ENCODE data around the gene APBA2. TPM values are rescaled to one million over a fixed set of nuclear protein-coding genes. Genes with fewer than 3 reads are reported as not detected.
A peak's percentile ranks its signal among the peaks of the same experiment; 100 is the strongest.

APBA2 gene
- total RNA-seq, 1 donor from 2014 or later: 35.8 TPM

DNA sequence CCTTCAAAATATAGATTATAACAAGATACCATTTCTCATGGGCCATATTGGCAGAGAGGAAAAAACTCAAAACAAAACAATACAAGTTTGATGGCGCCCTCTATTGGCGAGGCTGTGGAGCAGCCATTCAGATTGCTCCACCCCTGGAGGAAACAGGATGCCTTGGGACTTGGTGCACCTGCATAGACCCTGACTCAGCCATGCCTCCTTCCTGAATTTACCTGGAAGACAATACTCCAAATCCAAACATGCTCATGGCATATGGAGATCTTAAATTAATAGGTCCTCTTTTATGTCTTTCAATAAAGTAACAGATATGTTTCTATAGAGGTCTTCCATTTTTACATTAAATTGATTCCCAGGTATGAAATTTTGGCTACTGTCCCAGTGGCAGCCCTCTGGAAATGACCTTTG, 90.0 kb downstream of the APBA2 start:
- Histone ChIP-seq H3K27ac (no peak overlapping the region), H3K4me3 (no peak overlapping the region), H3K36me3 (no peaks in the 10 kb centered on the region), H3K9me3 (ENCODE audit: low read depth) (no peaks in the 10 kb centered on the region), H3K9ac (no peak overlapping the region), H3K27me3 (no peaks in the 10 kb centered on the region), H2AFZ (replicated peaks) (no peak overlapping the region), H4K20me1 (ENCODE audit: low read depth) (peaks cover 70% of the 10 kb centered on the region), H3K4me2 (no peak overlapping the region), H3F3A (ENCODE audit: low read depth) (peaks cover 20% of the 10 kb centered on the region), H3K4me1 (peaks cover 21% of the 10 kb centered on the region), H3K79me2 (ENCODE audit: low read depth) (peaks cover 14% of the 10 kb centered on the region)
- H3K36me3 Mint-ChIP-seq: no peaks in the 10 kb centered on the region
- H3K9me3 Mint-ChIP-seq: peaks cover 5% of the 10 kb centered on the region
- no peak overlapping the region for H3K27ac Mint-ChIP-seq
- H3K4me3 Mint-ChIP-seq: no peak overlapping the region
- peaks cover 27% of the 10 kb centered on the region for H3K4me1 Mint-ChIP-seq
- TF ChIP-seq CTCF (IDR thresholded peaks at IDR 0.05) (peak; percentile 94), EZH2 (IDR thresholded peaks at IDR 0.05) (no peak)
- peaks cover 4% of the 10 kb centered on the region for H3K27me3 Mint-ChIP-seq (ENCODE audit: insufficient read depth, low read depth)
- DNase-seq (ENCODE audit: low spot score): peak; percentile 75

DNA sequence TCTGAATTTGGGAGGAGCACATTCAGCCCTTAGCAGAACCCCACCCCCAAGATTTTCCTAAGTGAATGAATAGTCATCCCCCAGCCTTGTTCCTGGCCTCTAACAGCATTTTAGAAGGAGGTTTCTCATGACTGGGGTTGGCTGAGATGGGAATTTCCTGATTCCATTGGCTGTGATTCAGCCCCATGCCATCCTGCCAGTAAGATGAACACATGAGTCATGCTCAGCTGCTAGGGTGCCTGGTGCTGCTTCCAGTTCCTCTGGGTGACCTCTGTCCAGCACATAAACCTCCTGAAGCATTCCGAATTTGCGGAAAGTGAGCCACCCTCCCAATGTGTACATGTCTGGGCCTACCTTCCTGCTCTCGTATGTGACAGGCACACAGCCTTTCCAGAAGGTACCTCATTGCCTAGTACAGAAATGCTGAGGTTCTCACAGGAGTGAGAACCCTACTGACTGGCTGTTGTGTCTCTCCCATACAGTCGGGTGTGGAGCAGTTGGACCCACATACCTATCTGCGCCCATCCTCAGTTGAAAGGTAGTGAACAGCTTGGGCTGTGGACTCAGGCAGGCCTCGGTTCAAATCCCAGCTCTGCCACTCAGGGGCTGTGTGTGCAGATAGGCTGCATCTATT, 91.7 kb downstream of the APBA2 start:
- Histone ChIP-seq H3K9ac (no peak overlapping the region), H3K4me1 (peaks cover 21% of the 10 kb centered on the region), H4K20me1 (ENCODE audit: low read depth) (peaks cover 58% of the 10 kb centered on the region), H3K9me3 (ENCODE audit: low read depth) (no peaks in the 10 kb centered on the region), H3K27ac (no peak overlapping the region), H3K27me3 (no peaks in the 10 kb centered on the region), H3K36me3 (no peaks in the 10 kb centered on the region), H3F3A (ENCODE audit: low read depth) (peaks cover 20% of the 10 kb centered on the region), H3K4me2 (no peak overlapping the region), H3K4me3 (no peak overlapping the region), H2AFZ (replicated peaks) (no peak overlapping the region), H3K79me2 (ENCODE audit: low read depth) (peaks cover 14% of the 10 kb centered on the region)
- Mint-ChIP-seq H3K27me3 (ENCODE audit: insufficient read depth, low read depth) (peaks cover 4% of the 10 kb centered on the region), H3K4me1 (peaks cover 27% of the 10 kb centered on the region), H3K9me3 (peaks cover 9% of the 10 kb centered on the region), H3K36me3 (no peaks in the 10 kb centered on the region), H3K4me3 (no peak overlapping the region), H3K27ac (no peak overlapping the region)
- no peak for TF ChIP-seq EZH2 (IDR thresholded peaks at IDR 0.05)
- TF ChIP-seq EZH2phosphoT487 (IDR thresholded peaks at IDR 0.05): no peak
- no peak for TF ChIP-seq CTCF (IDR thresholded peaks at IDR 0.05)
- peak; percentile 47 for DNase-seq (ENCODE audit: low spot score)

- Histone ChIP-seq H3K27ac (no peak overlapping the region), H3F3A (ENCODE audit: low read depth) (peaks cover 20% of the 10 kb centered on the region), H3K27me3 (no peaks in the 10 kb centered on the region), H3K9ac (no peak overlapping the region), H3K4me1 (peaks cover 21% of the 10 kb centered on the region), H3K4me2 (peak overlapping the region; percentile 37), H3K9me3 (ENCODE audit: low read depth) (no peaks in the 10 kb centered on the region), H2AFZ (replicated peaks) (no peak overlapping the region), H3K4me3 (no peak overlapping the region), H3K79me2 (ENCODE audit: low read depth) (peaks cover 14% of the 10 kb centered on the region), H3K36me3 (no peaks in the 10 kb centered on the region), H4K20me1 (ENCODE audit: low read depth) (peaks cover 56% of the 10 kb centered on the region)
- peak overlapping the region; percentile 54 for H3K27ac Mint-ChIP-seq
- peaks cover 4% of the 10 kb centered on the region for H3K27me3 Mint-ChIP-seq (ENCODE audit: insufficient read depth, low read depth)
- peaks cover 27% of the 10 kb centered on the region for H3K4me1 Mint-ChIP-seq
- H3K36me3 Mint-ChIP-seq: no peaks in the 10 kb centered on the region
- no peak overlapping the region for H3K4me3 Mint-ChIP-seq
- no peak for DNase-seq (ENCODE audit: low spot score)
- peaks cover 12% of the 10 kb centered on the region for H3K9me3 Mint-ChIP-seq
- TF ChIP-seq EZH2phosphoT487 (IDR thresholded peaks at IDR 0.05) (no peak), CTCF (IDR thresholded peaks at IDR 0.05) (no peak), EZH2 (IDR thresholded peaks at IDR 0.05) (no peak)
Measured at GRCh38 chr15:28978011-28978378, 92.2 kb downstream of the APBA2 start.
